ENCODE results near the gene ILDR2.

ILDR2 gene

GRCh38 chr1:166950156-166950555 lies 25.2 kb downstream of the ILDR2 start:
- Mint-ChIP-seq H3K27ac (no peak overlapping the region), H3K9me3 (no peaks in the 10 kb centered on the region), H3K27me3 (peaks cover 45% of the 10 kb centered on the region), H3K4me1 (ENCODE audit: low read depth) (peaks cover 20% of the 10 kb centered on the region), H3K4me3 (no peak overlapping the region), H3K36me3 (ENCODE audit: low read depth) (no peaks in the 10 kb centered on the region)

- H3K9me3 Mint-ChIP-seq, result no peaks in the 10 kb centered on the region
- peaks cover 55% of the 10 kb centered on the region for H3K27me3 Mint-ChIP-seq
- peaks cover 32% of the 10 kb centered on the region for H3K4me1 Mint-ChIP-seq (ENCODE audit: low read depth)
- H3K36me3 Mint-ChIP-seq (ENCODE audit: low read depth), result no peaks in the 10 kb centered on the region
- no peak overlapping the region for H3K4me3 Mint-ChIP-seq
- no peak overlapping the region for H3K27ac Mint-ChIP-seq
Measured at GRCh38 chr1:166948856-166949350, 26.4 kb downstream of the ILDR2 start.

GRCh38 chr1:166947398-166948043 lies 27.8 kb downstream of the ILDR2 start:
- Mint-ChIP-seq H3K36me3 (ENCODE audit: low read depth) (no peaks in the 10 kb centered on the region), H3K4me3 (peak overlapping the region; percentile 51), H3K9me3 (no peaks in the 10 kb centered on the region), H3K27me3 (peaks cover 53% of the 10 kb centered on the region), H3K4me1 (ENCODE audit: low read depth) (peaks cover 35% of the 10 kb centered on the region), H3K27ac (no peak overlapping the region)

- H3K4me3 Mint-ChIP-seq, result no peak overlapping the region
- no peak overlapping the region for H3K27ac Mint-ChIP-seq
- H3K27me3 Mint-ChIP-seq, result peaks cover 44% of the 10 kb centered on the region
- H3K4me1 Mint-ChIP-seq (ENCODE audit: low read depth), result peaks cover 35% of the 10 kb centered on the region
- H3K9me3 Mint-ChIP-seq, result no peaks in the 10 kb centered on the region
- H3K36me3 Mint-ChIP-seq (ENCODE audit: low read depth), result no peaks in the 10 kb centered on the region
Measured at GRCh38 chr1:166944186-166944967, 31.0 kb downstream of the ILDR2 start.

- Mint-ChIP-seq H3K4me3 (no peak overlapping the region), H3K27me3 (peaks cover 7% of the 10 kb centered on the region), H3K36me3 (ENCODE audit: low read depth) (no peaks in the 10 kb centered on the region), H3K4me1 (ENCODE audit: low read depth) (peaks cover 12% of the 10 kb centered on the region), H3K27ac (no peak overlapping the region), H3K9me3 (no peaks in the 10 kb centered on the region)
Measured at GRCh38 chr1:166939741-166940375, 35.5 kb downstream of the ILDR2 start.

- peaks cover 6% of the 10 kb centered on the region for H3K4me1 Mint-ChIP-seq (ENCODE audit: low read depth)
- H3K36me3 Mint-ChIP-seq (ENCODE audit: low read depth), result no peaks in the 10 kb centered on the region
- H3K9me3 Mint-ChIP-seq, result no peaks in the 10 kb centered on the region
- H3K4me3 Mint-ChIP-seq, result no peak overlapping the region
- peaks cover 7% of the 10 kb centered on the region for H3K27me3 Mint-ChIP-seq
- H3K27ac Mint-ChIP-seq, result no peak overlapping the region
Measured at GRCh38 chr1:166937962-166938361, 37.4 kb downstream of the ILDR2 start.

- Mint-ChIP-seq H3K4me3 (no peak overlapping the region), H3K27me3 (peaks cover 7% of the 10 kb centered on the region), H3K4me1 (ENCODE audit: low read depth) (peaks cover 6% of the 10 kb centered on the region), H3K27ac (no peak overlapping the region), H3K9me3 (no peaks in the 10 kb centered on the region), H3K36me3 (ENCODE audit: low read depth) (no peaks in the 10 kb centered on the region)
Measured at GRCh38 chr1:166937329-166937728, 38.0 kb downstream of the ILDR2 start.

GRCh38 chr1:166933633-166934032 lies 41.7 kb downstream of the ILDR2 start:
- H3K4me1 Mint-ChIP-seq (ENCODE audit: low read depth), result peaks cover 6% of the 10 kb centered on the region
- H3K27ac Mint-ChIP-seq, result no peak overlapping the region
- no peak overlapping the region for H3K4me3 Mint-ChIP-seq
- no peaks in the 10 kb centered on the region for H3K36me3 Mint-ChIP-seq (ENCODE audit: low read depth)
- no peaks in the 10 kb centered on the region for H3K9me3 Mint-ChIP-seq
- peaks cover 7% of the 10 kb centered on the region for H3K27me3 Mint-ChIP-seq

- peaks cover 7% of the 10 kb centered on the region for H3K27me3 Mint-ChIP-seq
- peaks cover 6% of the 10 kb centered on the region for H3K4me1 Mint-ChIP-seq (ENCODE audit: low read depth)
- H3K4me3 Mint-ChIP-seq, result no peak overlapping the region
- no peak overlapping the region for H3K27ac Mint-ChIP-seq
- H3K9me3 Mint-ChIP-seq, result no peaks in the 10 kb centered on the region
- no peaks in the 10 kb centered on the region for H3K36me3 Mint-ChIP-seq (ENCODE audit: low read depth)
Measured at GRCh38 chr1:166933140-166933539, 42.2 kb downstream of the ILDR2 start.

GRCh38 chr1:166929911-166930310 lies 45.4 kb downstream of the ILDR2 start:
- no peak overlapping the region for H3K4me3 Mint-ChIP-seq
- peaks cover 6% of the 10 kb centered on the region for H3K4me1 Mint-ChIP-seq (ENCODE audit: low read depth)
- no peaks in the 10 kb centered on the region for H3K9me3 Mint-ChIP-seq
- no peak overlapping the region for H3K27ac Mint-ChIP-seq
- peaks cover 7% of the 10 kb centered on the region for H3K27me3 Mint-ChIP-seq
- no peaks in the 10 kb centered on the region for H3K36me3 Mint-ChIP-seq (ENCODE audit: low read depth)

- H3K27ac Mint-ChIP-seq, result no peak overlapping the region
- H3K36me3 Mint-ChIP-seq (ENCODE audit: low read depth), result no peaks in the 10 kb centered on the region
- no peak overlapping the region for H3K4me3 Mint-ChIP-seq
- H3K27me3 Mint-ChIP-seq, result peaks cover under 1% of the 10 kb centered on the region
- no peaks in the 10 kb centered on the region for H3K9me3 Mint-ChIP-seq
- no peaks in the 10 kb centered on the region for H3K4me1 Mint-ChIP-seq (ENCODE audit: low read depth)
Measured at GRCh38 chr1:166927701-166928100, 47.6 kb downstream of the ILDR2 start.

- Mint-ChIP-seq H3K4me3 (no peak overlapping the region), H3K36me3 (ENCODE audit: low read depth) (no peaks in the 10 kb centered on the region), H3K27me3 (peaks cover 13% of the 10 kb centered on the region)
Measured at GRCh38 chr1:166925810-166926478, 49.4 kb downstream of the ILDR2 start.

GRCh38 chr1:166924823-166925541 lies 50.4 kb downstream of the ILDR2 start:
- Mint-ChIP-seq H3K4me3 (no peak overlapping the region), H3K9me3 (no peaks in the 10 kb centered on the region), H3K27ac (no peak overlapping the region), H3K27me3 (peaks cover 21% of the 10 kb centered on the region), H3K36me3 (ENCODE audit: low read depth) (no peaks in the 10 kb centered on the region), H3K4me1 (ENCODE audit: low read depth) (no peaks in the 10 kb centered on the region)

More at GRCh38 chr1:166925810-166926478, 49.4 kb downstream of the ILDR2 start:
- no peak overlapping the region for H3K27ac Mint-ChIP-seq
- no peaks in the 10 kb centered on the region for H3K9me3 Mint-ChIP-seq
- H3K4me1 Mint-ChIP-seq (ENCODE audit: low read depth), result no peaks in the 10 kb centered on the region
